ENCODE data around the gene C5AR1.
A peak's percentile ranks its signal among the peaks of the same experiment; 100 is the strongest.

GRCh38 chr19:47296036-47296435, 13.6 kb upstream of the C5AR1 start:
- peak in 5 of 7 experiments; percentile 21 to 87 (median 67) for TF ChIP-seq CTCF (IDR thresholded peaks at IDR 0.05)
- TF ChIP-seq POLR2A (IDR thresholded peaks at IDR 0.05): no peak
- no peak for TF ChIP-seq POLR2AphosphoS5 (IDR thresholded peaks at IDR 0.05)

All from stomach (tissue), 4 donors.